Transverse colon (tissue), 4 donors: Measurements from ENCODE around the gene ODF2L. TPM values are rescaled to one million over a fixed set of nuclear protein-coding genes. Genes with fewer than 3 reads are reported as not detected.

Source experiments
- DNase-seq: peaks from one replicate; pipeline ENCODE4 v3.0.0-alpha.2; 2019
- H3K27ac ChIP-seq, 4 donors: fragments of 200-600 bp; sonication (generic); 2 replicates each; pipeline ENCODE4 v1.5.1; 2016 to 2018; ENCODE audit warnings: inconsistent platforms in 4 of 4
- H3K27me3 ChIP-seq: fragments of 200-600 bp; sonication (generic); 2 replicates; pipeline ENCODE4 v1.5.1; 2017; ENCODE audit warnings: inconsistent platforms
- H3K36me3 ChIP-seq, 4 donors: fragments of 200-600 bp; sonication (generic); 2 replicates each; pipeline ENCODE4 v1.5.1; 2017 to 2019; ENCODE audit warnings: inconsistent platforms in 4 of 4
- H3K4me1 ChIP-seq, 4 donors: fragments of 200-600 bp; sonication (generic); 2 replicates each; pipeline ENCODE4 v1.5.1; 2017 to 2020; ENCODE audit warnings: inconsistent platforms in 4 of 4
- H3K4me3 ChIP-seq, 4 donors: fragments of 200-600 bp; sonication (generic); 1 replicate in 1 of 4; 2 replicates in 3 of 4; pipeline versions ENCODE4 v1.5.1 to v1.6.1; 2017 to 2019; ENCODE audit warnings: inconsistent platforms in 4 of 4
- H3K9me3 ChIP-seq, 2 donors: fragments of 200-600 bp; sonication (generic); 2 replicates each; pipeline ENCODE4 v1.5.1; 2017 to 2019; ENCODE audit warnings: inconsistent platforms in 2 of 2
- EP300 ChIP-seq: sonication (generic); formaldehyde crosslinking; IDR thresholded peaks from one replicate; pipeline ENCODE4 v1.6.1; 2017; ENCODE audit warnings: antibody characterized with exemption, low read depth
- POLR2A ChIP-seq: fragments of 450-650 bp; IDR thresholded peaks from one replicate; pipeline ENCODE4 v1.6.1; 2016; ENCODE audit warnings: antibody characterized with exemption, mild to moderate bottlenecking, moderate library complexity
- POLR2AphosphoS5 ChIP-seq, 3 donors: sonication (generic); formaldehyde crosslinking; IDR thresholded peaks; one replicate each; pipeline ENCODE4 v1.6.1; 2016; ENCODE audit warnings: antibody characterized with exemption in 3 of 3
- WGBS, 2 donors: methylation state at CpG; one replicate each; pipeline ENCODE4 v1.1.5; 2018; ENCODE audit warnings: low coverage in 1 of 2; 5-methylcytosine and 5-hydroxymethylcytosine counted together
- in situ Hi-C, 4 donors: fragments of 200-750 bp; cut with MboI; loops; one replicate each; pipeline versions ENCODE4 v1.15.0 to v1.15.1; 2017; ENCODE audit warnings: low sequenced_read_pairs in 3 of 4, low pct_ligation_motif_present in 1 of 4, low pct_unique_long_range_greater_than_20kb in 1 of 4
- intact Hi-C: fragments of 100-400 bp; cut with DNase I; formaldehyde crosslinking; loops from one replicate; pipeline ENCODE4 v1.15.1; 2023; ENCODE audit warnings: low total_unique reads
- total RNA-seq, 4 donors: library from RNA; depleted of rRNA; stranded (reverse); fragments of >200 nt; gene quantifications; one replicate each; pipeline ENCODE4 v1.1.0, GENCODE V29; 2016
- TF ChIP-seq, protein P1 (sequence below), 5 experiments: fragments of 200-600 bp in 3 of 5; fragments of 450-650 bp in 2 of 5; sonication (generic) in 3 of 5; IDR thresholded peaks; 1 replicate in 2 of 5; 2 replicates in 3 of 5; pipeline ENCODE4 v1.5.1; 2016 to 2017; ENCODE audit warnings: antibody characterized with exemption in 5 of 5, inconsistent platforms in 3 of 5, mild to moderate bottlenecking in 2 of 5, moderate library complexity in 1 of 5

The ODF2L gene
- total RNA-seq, 4 donors from 2014 or later: 43.6 to 89.2 (median 55.9) TPM

DNA sequence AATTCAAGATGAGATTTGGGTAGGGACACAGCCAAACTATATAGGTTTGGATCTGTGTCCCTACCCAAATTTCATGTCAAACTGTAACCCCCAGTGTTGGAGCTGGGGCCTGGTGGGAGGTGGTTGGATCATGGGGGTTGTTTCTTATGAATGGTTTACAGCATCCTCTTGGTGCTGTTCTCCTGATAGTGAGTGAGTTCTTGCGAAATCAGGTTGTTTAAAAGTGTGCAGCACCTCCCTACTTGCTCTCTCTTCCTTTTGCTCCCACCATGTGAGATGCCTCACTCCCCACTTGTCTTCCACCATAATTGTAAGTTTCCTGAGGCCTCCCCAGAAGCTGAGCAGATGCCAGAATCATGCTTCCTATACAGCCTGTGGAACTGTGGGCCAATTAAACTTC, 17.3 kb downstream of the ODF2L start:
- Histone ChIP-seq H3K9me3 (no peaks in the 10 kb centered on the region), H3K36me3 (peaks cover 0 to 7% (median 3%) of the 10 kb centered on the region in 4 donors), H3K4me3 (no peak overlapping the region), H3K27me3 (no peaks in the 10 kb centered on the region), H3K4me1 (peaks cover 0 to 26% (median 3%) of the 10 kb centered on the region in 4 donors), H3K27ac (no peak overlapping the region)
- WGBS, 2 donors: 94% methylated on average over 1 of the region's 1 CpG; no CpG with 5 or more reads in 1 of the 2 donors
- in situ Hi-C loops (no loop called here), intact Hi-C loops (loop anchor here (10.0 kb wide), 1 partner anchor 126 kb away; no protein-coding TSS in a partner anchor)
- DNase-seq: no peak
- TF ChIP-seq POLR2A (no peak), POLR2AphosphoS5 (IDR thresholded peaks at IDR 0.05) (no peak), EP300 (no peak)
- TF ChIP-seq, protein P1, sequence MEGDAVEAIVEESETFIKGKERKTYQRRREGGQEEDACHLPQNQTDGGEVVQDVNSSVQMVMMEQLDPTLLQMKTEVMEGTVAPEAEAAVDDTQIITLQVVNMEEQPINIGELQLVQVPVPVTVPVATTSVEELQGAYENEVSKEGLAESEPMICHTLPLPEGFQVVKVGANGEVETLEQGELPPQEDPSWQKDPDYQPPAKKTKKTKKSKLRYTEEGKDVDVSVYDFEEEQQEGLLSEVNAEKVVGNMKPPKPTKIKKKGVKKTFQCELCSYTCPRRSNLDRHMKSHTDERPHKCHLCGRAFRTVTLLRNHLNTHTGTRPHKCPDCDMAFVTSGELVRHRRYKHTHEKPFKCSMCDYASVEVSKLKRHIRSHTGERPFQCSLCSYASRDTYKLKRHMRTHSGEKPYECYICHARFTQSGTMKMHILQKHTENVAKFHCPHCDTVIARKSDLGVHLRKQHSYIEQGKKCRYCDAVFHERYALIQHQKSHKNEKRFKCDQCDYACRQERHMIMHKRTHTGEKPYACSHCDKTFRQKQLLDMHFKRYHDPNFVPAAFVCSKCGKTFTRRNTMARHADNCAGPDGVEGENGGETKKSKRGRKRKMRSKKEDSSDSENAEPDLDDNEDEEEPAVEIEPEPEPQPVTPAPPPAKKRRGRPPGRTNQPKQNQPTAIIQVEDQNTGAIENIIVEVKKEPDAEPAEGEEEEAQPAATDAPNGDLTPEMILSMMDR (IDR thresholded peaks at IDR 0.05): no peak

DNA sequence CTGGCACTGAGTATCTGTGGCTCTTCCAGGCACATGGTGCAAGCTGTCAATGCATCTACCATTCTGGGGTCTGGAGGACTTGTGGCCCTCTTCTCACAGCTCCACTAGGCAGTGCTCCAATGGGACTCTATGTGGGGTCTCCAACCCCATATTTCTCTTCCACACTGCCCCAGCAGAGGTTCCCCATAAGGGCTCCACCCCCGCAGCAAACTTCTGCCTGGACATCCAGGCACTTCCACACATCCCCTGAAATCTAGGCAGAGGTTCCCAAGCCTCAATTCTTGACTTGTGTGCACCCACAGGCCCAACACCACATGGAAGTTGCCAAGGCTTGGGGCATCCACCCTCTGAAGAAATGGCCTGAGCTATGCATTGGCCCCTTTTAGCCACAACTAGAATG, 18.8 kb downstream of the ODF2L start:
- no peak overlapping the region for H3K4me3 ChIP-seq
- TF ChIP-seq EP300: no peak
- TF ChIP-seq, protein P1 (IDR thresholded peaks at IDR 0.05): no peak
- H3K4me1 ChIP-seq: peaks cover 0 to 14% (median 3%) of the 10 kb centered on the region in 4 donors
- 80 to 100% methylated on average over 1 of the region's 1 CpG for WGBS, 2 donors
- H3K36me3 ChIP-seq: peaks cover 0 to 7% (median 3%) of the 10 kb centered on the region in 4 donors
- in situ Hi-C loops (no loop called here), intact Hi-C loops (loop anchor here (10.0 kb wide), 1 partner anchor 127 kb away; no protein-coding TSS in a partner anchor)
- no peak overlapping the region for H3K27ac ChIP-seq
- no peaks in the 10 kb centered on the region for H3K9me3 ChIP-seq
- no peaks in the 10 kb centered on the region for H3K27me3 ChIP-seq
- no peak for DNase-seq

- peaks cover 0 to 7% (median 3%) of the 10 kb centered on the region in 4 donors for H3K36me3 ChIP-seq
- in situ Hi-C loops (no loop called here), intact Hi-C loops (loop anchor here (10.0 kb wide), 1 partner anchor 129 kb away; no protein-coding TSS in a partner anchor)
- no peaks in the 10 kb centered on the region for H3K27me3 ChIP-seq
- 98 to 100% methylated on average over 1 of the region's 1 CpG for WGBS, 2 donors
- H3K27ac ChIP-seq: no peak overlapping the region
- peaks cover 0 to 4% (median 0%) of the 10 kb centered on the region in 4 donors for H3K4me1 ChIP-seq
- DNase-seq: no peak
- H3K4me3 ChIP-seq: no peak overlapping the region
- no peaks in the 10 kb centered on the region for H3K9me3 ChIP-seq
- no peak for TF ChIP-seq POLR2A
- no peak for TF ChIP-seq EP300
- TF ChIP-seq, protein P1 (IDR thresholded peaks at IDR 0.05): no peak
- no peak for TF ChIP-seq POLR2AphosphoS5 (IDR thresholded peaks at IDR 0.05)
Measured at GRCh38 chr1:86375688-86376087, 20.4 kb downstream of the ODF2L start.

DNA sequence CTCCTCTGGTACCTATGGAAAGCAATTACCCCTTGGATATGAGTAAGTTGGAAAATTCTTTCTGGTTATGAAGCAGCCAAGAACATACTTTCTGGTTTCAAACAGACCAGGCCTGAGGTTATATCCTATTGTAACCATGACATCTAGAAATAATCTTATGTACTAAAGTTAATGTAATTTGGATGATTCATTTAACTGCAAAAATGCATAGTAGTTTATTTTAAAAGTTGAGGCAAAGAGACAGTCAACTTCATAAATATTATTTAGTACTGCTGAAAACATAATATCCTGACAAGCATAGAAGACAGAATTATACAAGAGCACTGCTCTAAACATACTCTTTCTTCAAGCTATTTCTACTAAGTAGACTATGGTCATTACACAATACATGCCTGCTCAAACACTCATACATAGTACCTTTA, 25.5 kb downstream of the ODF2L start:
- TF ChIP-seq, protein P1 (IDR thresholded peaks at IDR 0.05): no peak
- no peak for TF ChIP-seq POLR2A
- no peak for TF ChIP-seq POLR2AphosphoS5 (IDR thresholded peaks at IDR 0.05)
- no peak for TF ChIP-seq EP300
- Histone ChIP-seq H3K27ac (no peak overlapping the region), H3K4me1 (no peaks in the 10 kb centered on the region), H3K9me3 (no peaks in the 10 kb centered on the region), H3K36me3 (peaks cover 0 to 6% (median 0%) of the 10 kb centered on the region in 4 donors), H3K27me3 (no peaks in the 10 kb centered on the region), H3K4me3 (no peak overlapping the region)
- intact Hi-C loops: loop anchor here (10.0 kb wide), 1 partner anchor 134 kb away; no protein-coding TSS in a partner anchor
- no peak for DNase-seq
- in situ Hi-C loops: no loop called here
